ENCODE data around the gene AGTRAP.

The AGTRAP gene

GRCh38 chr1:11764519-11764918 lies 28.6 kb downstream of the AGTRAP start:
- no peak for DNase-seq

- no peak for DNase-seq
Measured at GRCh38 chr1:11765661-11766428, 29.9 kb downstream of the AGTRAP start.

- no peak for DNase-seq
Measured at GRCh38 chr1:11766429-11766776, 30.5 kb downstream of the AGTRAP start.

GRCh38 chr1:11767922-11768704 lies 32.2 kb downstream of the AGTRAP start:
- no peak for DNase-seq

GRCh38 chr1:11768821-11769220 lies 32.9 kb downstream of the AGTRAP start:
- DNase-seq = peak; percentile 16

GRCh38 chr1:11769274-11769673 lies 33.3 kb downstream of the AGTRAP start:
- no peak for DNase-seq

GRCh38 chr1:11770011-11770410 lies 34.1 kb downstream of the AGTRAP start:
- DNase-seq = peak; percentile 15

GRCh38 chr1:11771481-11772043 lies 35.6 kb downstream of the AGTRAP start:
- no peak for DNase-seq

GRCh38 chr1:11772458-11772857 lies 36.5 kb downstream of the AGTRAP start:
- DNase-seq = no peak

- DNase-seq = no peak
Measured at GRCh38 chr1:11774753-11775152, 38.8 kb downstream of the AGTRAP start.

- no peak for DNase-seq
Measured at GRCh38 chr1:11777658-11778322, 41.9 kb downstream of the AGTRAP start.

- no peak for DNase-seq
Measured at GRCh38 chr1:11778336-11778735, 42.4 kb downstream of the AGTRAP start.

GRCh38 chr1:11778844-11779623 lies 43.1 kb downstream of the AGTRAP start:
- DNase-seq = no peak

GRCh38 chr1:11779715-11780379 lies 43.9 kb downstream of the AGTRAP start:
- DNase-seq = no peak

GRCh38 chr1:11780380-11781147 lies 44.6 kb downstream of the AGTRAP start:
- no peak for DNase-seq

GRCh38 chr1:11781297-11781696 lies 45.4 kb downstream of the AGTRAP start:
- DNase-seq = no peak

GRCh38 chr1:11782127-11782708 lies 46.3 kb downstream of the AGTRAP start:
- DNase-seq = no peak

GRCh38 chr1:11783556-11783955 lies 47.6 kb downstream of the AGTRAP start:
- DNase-seq = no peak

GRCh38 chr1:11784256-11784992 lies 48.5 kb downstream of the AGTRAP start:
- no peak for DNase-seq

Measured in fibroblast of skin of right biceps (primary cell).